Right forelimb (tissue), 1 donor: ENCODE data around the gene MTX1.
"Not testable (repeated sequence)": the region's sequence is repeated elsewhere in the genome, so short reads cannot be mapped to it uniquely, and the experiment has no call there.

ENCODE experiments used
- DNase-seq: peaks from one replicate; pipeline ENCODE4 v3.0.0-alpha.2; 2018

The MTX1 gene

DNA sequence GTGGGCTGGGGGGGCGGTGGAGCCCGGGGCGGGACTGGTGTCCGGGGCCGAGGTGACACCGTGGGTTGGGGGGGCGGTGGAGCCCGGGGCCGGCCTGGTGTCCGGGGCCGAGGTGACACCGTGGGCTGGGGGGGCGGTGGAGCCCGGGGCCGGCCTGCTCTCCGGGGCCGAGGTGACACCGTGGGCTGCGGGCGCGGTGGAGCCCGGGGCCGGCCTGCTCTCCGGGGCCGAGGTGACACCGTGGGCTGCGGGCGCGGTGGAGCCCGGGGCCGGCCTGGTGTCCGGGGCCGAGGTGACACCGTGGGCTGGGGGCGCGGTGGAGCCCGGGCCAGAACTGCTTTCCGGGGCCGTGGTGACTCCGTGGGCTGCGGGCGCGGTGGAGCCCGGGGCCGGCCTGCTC lies 18.6 kb upstream of the MTX1 start:
- not testable (repeated sequence) for DNase-seq

DNA sequence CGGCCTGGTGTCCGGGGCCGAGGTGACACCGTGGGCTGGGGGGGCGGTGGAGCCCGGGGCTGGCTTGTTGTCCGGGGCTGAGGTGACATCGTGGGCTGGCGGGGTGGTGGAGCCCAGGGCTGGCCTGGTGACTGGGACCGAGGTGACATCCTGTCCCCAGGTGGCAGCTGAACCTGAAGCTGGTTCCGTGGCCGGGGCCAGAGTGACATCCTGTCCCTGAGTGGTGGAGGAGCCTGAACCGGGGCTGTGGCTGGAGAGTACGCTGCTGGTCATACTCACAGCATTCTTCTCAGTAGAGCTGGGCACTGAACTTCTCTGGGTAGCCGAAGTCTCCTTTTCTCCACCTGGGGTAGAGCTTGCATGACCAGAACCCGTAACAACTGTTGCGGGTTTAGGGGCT lies 16.6 kb upstream of the MTX1 start:
- DNase-seq, result no peak

DNA sequence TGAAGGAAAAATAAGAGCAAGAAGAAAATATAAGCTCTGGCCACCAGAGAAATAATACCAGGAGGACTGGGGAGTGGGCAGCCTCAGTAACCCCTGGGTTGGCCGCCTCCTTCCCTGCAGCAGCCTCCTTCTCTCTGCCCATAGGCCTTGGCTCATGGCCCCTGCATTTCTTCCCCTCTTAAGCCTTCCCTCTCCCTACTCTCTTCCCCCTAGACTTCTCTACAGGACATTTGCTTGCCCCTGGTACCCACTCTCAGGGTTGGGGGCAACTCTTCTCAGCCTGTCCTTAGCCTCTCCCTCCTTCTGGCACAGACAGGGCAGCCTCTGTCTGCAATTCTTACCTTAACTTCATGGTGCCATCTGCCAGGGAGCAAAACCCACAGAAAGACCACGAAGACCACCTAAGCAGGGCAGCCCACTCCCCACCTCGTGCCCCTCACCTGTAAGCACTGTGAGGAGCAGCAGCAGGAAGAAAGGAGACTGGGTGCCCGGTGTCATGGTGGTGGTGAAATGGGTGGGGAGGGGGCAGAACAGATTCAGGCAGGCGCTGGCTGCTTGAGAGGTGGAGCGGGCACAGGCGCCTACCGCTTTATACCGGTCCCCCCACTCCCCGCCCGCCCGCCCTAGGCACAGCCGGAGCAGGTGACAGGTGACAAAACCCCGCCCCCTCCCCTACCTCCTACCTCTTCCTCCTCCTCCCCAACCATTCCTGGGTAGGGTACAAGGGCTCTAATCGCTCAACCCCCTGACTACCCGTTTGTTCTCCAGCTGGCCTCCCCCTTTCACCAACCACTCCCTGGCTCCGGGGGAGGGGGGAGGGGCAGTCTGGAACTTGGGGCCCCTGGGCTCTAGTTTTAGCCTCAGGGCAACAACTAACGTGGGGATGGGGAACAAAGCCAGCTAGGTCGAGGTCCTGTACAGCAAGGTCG lies 15.9 kb upstream of the MTX1 start:
- no peak for DNase-seq

DNA sequence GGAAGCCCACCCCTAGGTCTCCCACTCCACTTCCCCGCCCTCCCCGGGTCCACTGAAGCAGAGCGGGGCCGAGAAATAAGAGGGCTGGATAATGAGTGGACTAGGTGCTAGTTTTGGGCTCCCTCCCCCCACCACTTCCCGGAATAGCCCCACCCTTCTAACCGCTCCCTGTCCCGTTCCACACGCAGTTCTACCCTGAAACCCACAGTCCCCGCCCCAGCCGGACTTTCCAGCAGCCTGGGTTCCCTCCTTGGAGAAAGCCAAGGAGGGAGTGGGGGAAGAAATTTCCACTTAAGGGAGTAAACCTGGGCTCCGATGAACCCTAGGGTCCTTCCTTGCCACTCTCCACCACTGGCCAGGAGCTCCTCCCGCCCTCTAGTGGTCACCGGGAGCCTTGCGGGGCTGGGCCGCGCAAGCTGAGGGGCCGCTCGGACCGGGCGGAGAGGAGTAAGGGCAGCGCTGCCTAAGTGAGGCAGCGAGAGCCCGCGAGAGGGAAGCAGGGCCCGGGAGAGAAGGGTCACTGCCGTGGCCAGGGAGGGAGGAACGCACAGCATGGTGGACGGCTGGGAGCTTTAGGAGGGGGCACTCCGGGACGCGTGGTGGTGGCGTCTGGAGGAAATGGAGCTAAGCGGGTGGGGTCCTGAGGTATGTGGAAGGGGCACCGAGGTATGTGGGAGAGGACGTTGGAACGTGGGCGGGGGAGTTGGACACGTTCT lies 15.1 kb upstream of the MTX1 start:
- DNase-seq, result peak; percentile 93

DNA sequence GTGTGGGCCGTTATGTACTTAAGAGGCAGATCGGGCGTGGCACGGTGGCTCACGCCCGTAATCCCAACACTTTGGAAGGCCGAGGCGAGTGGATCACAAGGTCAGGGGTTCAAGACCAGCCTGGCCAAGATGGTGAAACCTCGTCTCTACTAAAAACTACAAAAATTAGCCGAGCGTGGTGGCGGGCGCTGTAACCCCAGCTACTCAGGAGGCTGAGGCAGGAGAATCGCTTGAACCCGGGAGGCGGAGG lies 14.6 kb upstream of the MTX1 start:
- DNase-seq, result not testable (repeated sequence)

DNA sequence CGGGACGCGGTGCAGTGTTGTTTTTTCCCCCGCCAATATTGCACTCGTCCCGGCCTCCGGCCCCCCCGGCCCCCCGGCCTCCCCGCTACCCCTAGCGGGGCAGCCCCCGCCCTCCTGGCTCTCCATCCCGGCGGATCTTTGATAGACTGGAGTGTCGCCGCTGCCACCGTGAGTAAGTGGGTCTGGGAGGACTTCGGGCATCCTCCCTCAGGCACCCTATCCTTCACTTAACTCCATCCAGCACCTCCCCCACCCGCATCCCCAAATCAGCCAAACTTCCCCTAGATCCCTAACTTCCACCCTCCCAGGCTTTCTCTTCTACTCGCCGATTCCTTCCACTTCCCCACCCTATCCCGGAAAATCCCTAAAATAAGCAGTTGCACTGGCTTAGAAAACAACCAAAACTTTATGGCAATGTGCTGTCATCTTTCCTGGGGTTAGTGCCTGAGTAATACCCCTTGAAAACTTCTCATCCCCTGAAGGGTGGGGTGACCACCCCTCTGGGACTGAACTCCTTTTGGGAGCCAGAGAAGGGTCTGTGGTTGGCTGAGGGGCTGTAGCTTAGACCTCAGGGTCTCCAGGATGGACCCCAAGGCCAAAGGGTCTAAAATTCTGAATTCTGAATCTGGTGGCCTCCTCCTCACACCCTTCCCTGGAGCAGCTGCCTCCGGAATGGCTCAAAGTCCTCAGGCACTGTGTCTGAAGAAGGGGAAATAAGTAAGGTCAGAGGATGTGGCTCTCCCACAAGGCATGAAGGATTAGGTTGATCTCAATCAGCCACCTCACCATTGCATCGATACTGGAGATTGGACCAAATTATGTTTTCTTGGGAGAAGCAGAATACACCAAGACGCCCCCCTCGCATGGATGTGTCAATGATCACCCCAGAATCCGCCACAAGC lies 13.0 kb upstream of the MTX1 start:
- no peak for DNase-seq

DNA sequence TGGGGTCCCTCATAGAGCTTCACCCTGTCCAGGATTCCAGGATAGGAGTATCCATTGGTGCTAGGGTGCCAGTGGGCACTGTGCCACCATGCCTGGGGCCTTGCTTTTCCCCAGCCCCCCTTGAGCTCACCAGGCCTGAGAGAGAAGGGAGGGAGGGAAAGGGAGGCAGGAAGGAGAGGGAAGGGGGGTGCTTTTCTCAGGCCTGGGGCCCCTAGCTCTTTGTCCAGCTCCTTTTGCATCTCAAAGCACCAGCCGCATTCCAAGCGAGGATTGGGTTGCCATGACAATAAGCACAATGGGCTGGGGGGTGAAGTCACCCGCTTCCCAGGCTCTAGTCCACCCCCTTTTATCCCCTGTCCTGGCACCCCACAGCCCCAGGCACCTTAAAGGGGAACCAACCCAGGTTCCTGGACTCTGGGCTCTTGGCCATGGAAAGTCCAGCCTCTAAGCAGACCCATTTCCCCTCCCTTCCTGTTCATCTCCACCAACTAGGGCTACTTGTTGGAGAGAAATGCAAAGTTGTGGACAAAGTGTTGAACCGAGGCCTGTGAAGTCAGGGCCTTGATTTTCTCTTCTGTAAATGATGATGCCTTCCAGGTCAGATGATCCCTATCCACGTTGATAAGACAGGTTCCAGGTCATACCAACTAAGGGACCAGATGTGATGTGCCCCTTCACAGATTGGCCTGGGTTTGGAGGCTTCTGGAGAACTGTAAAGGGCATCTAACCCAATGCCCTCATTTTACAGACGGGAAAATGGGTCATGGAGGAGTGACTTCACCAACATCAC lies 12.2 kb upstream of the MTX1 start:
- DNase-seq, result no peak

DNA sequence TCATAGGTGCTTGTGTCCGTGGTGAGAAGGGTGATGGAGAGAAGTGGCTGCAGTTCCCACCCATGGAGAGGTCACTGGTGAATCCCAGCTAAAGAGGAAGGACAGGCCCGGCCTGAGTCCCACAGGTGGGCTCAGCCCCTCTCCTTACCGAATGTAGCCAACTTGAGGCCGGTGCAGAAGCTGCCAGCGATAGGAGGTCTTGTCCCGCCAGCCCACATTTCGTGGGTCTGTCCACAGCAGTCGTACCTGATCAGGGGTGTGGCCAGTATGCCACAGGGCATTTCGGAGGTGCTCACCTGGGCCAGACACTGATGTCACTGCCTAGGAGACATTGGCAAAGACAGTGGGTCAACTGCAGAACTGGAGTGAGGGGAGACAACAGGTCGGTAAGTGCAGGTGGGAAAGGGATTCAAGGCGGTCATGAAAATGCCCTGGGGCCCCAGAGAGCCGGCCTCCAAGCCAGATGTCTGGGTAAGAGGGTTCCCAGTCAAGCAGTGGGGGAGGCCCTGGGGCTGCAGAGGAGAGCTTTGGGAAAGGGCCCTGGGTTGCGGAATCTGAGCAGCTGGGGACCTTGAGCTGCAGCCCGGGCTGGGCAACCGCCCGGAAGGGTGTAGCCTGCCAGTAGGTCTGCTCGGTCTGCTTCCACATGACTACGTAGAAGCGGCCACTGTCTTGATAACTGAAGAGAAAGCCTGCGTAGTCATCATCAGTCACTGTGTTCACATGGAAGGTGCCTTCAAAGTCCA lies 11.4 kb upstream of the MTX1 start:
- DNase-seq, result no peak

DNA sequence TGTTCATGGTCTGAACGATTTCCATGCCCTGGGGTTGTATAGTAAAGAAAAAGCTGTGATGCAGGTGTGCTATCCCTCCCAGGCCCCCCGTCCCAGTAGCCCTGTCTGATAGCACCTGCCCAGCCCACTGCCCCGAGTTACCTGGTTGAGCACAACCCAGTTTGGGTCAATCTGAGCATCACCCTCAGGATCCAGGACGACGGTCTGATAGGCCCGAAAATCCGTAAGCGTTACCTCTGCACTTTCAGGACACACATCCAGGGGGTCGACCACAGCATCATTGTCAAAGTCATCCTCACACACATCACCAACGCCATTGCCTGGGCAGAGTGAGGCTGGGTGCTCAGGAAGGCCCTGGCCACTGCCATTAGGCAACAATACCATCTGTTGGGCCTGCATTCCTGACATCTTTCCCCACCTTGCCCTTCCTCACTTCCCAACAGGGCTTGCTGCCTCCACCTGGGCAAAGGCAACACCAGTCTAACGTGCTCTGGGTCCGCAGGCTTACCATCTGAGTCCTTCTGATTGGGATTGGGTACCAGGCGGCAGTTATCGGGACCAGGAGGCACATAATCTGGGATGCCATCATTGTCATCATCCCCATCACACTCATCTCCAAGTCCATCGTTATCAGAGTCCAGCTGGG lies 10.5 kb upstream of the MTX1 start:
- no peak for DNase-seq

DNA sequence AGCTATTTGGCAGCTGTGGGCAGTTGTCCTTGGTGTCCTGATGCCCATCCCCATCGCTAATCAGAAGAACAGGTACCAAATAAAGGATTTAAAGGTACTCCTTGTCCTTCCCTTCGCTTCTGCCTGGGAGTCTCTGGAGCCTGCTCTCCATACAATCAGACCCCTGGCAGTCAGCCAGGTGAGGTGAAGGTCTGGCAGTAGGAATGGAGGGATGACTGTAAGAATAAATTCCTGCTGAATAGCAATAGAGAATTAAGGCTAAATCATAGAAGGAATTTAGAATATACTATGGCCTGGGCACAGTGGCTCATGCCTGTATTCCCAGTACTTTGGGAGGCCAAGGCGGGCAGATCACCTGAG lies 10.0 kb upstream of the MTX1 start:
- DNase-seq, result no peak

DNA sequence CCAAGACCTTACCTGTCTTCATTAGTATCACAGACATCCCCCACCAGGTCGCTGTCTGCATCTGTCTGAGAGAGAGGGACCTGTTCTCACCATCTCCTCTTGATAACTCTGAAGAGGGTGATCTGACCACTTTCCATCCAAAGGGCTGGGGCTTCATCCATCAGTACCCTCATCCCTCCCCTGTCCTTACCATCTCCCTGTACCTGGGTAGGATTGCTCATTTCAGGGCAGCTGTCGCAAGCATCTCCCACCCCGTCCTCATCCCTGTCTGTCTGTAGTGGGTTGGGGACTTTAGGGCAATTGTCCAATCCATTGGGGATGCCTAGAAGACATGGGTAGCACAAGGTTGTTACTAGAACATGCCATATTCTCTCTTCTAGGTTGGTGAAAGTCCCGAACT lies 8.7 kb upstream of the MTX1 start:
- DNase-seq, result no peak

DNA sequence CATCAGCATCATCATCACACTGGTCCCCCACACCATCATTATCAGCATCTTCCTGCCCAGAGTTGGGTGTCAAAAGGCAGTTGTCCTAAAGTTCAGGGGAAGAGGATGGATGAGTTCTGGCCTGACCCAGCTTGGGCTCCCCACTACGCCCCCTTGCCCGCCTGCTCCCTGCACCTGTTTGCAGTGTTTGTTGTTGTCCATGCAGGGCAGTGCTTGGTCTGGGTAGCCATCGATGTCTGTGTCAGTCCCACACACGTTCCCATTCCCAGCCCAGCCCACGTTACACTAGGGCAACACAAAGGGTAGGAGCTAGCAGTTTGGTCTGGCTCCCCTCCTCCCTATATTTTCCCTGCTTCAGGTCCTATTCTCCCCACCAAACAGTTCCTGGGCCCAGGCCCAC lies 7.6 kb upstream of the MTX1 start:
- no peak for DNase-seq

DNA sequence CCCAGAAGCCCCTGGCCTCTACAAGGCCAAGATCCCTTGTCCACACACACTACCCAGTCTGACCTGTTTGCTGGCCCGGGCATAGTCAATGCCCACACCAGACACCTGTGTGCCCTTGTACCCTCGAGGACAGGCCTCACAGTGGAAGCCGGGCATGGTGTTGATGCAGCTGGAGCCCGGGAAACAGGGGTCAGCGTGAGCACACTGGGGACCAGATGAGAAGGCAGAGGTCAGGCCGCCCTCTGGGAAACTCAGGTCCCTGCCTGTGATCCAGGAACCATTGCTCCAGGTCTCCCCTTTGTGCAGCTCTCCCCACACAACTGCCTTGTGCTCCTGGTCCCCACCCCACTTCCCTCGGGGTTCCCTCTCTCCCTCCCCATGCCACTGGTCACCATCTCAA lies 6.3 kb upstream of the MTX1 start:
- DNase-seq, result no peak

DNA sequence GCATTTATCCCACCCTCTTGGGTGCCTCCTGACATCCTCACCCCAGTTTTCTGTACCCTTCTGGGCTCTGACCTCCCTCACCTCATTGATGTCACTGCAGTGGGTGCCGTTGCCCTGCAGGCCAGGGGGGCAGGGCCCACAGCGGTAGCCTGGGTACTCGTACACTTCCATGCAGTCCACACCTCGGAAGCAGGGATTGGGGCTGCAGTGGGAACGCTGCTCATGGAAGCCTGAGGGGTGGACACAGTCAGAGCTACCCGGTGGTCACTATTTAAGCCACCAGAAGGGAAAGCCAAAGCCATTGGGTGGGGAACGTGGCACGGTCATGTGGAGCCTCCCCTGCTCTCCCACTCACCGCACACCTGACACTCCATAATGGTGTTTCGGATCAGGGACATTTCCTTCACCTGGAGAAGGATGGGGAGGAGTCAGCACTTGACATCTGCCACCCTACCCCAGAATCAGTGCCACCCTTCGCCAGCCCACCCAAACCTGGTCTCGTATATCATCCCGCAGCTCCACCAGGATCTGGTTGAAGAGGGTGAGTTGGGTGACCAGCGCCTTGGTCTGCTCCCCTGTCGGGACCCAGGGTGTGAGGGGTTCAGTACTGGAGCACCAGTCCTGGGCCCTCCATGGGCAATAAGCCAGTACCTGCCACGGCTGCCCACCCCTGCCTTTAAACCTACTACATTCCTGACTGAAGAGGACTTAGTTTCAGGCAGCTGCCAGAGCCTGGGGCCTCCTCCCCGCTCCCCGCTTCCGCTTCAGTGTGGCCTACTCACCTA lies 5.6 kb upstream of the MTX1 start:
- no peak for DNase-seq

DNA sequence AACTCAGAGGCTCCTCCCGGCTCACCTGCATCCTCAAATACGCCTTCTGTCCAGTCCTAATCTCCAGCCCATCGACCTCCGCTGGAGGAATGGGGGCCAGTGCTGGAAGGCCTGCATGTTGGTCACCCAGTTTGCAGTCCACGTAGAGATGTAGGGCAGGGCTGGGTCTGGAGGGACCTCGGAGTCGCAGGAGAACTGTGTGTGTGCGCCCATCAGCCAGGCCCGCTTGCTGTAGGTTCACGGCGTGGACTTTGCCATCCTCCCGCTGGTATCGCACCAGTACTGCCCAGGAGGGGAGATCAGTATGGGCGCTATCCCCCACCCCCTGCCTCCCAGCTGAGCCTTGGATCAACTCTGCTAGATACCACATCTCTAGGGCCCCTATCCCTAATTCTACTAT lies 3.5 kb upstream of the MTX1 start:
- no peak for DNase-seq

DNA sequence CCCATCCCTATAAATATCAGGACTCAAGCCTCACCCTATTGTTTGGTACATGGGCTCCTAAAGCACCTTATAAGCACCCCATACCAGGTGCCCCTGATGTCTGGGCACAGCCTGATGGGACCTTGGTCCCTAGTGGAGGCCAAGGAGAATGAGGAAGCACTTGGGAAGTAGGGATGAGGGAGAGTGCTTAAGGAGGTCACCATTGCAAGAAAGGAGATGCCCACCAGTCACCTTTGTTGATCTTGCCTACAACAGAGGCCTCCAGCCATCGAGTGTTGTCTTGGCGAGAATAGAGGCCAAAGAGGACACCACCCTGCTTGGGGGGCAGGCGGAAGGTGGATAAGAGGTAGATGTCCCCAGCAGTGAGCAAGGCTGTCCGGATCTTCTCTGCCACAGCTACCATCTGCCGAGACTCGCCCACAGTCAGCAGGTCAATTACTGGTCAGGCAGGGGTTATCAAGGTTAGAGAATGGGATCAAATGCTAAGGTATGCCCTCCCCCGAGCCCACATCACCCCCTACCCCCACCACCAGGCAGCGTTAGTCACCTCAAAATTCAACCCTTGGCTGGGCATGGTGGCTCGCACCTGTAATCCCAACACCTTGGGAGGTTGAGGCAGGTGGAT lies 2.4 kb upstream of the MTX1 start:
- no peak for DNase-seq

DNA sequence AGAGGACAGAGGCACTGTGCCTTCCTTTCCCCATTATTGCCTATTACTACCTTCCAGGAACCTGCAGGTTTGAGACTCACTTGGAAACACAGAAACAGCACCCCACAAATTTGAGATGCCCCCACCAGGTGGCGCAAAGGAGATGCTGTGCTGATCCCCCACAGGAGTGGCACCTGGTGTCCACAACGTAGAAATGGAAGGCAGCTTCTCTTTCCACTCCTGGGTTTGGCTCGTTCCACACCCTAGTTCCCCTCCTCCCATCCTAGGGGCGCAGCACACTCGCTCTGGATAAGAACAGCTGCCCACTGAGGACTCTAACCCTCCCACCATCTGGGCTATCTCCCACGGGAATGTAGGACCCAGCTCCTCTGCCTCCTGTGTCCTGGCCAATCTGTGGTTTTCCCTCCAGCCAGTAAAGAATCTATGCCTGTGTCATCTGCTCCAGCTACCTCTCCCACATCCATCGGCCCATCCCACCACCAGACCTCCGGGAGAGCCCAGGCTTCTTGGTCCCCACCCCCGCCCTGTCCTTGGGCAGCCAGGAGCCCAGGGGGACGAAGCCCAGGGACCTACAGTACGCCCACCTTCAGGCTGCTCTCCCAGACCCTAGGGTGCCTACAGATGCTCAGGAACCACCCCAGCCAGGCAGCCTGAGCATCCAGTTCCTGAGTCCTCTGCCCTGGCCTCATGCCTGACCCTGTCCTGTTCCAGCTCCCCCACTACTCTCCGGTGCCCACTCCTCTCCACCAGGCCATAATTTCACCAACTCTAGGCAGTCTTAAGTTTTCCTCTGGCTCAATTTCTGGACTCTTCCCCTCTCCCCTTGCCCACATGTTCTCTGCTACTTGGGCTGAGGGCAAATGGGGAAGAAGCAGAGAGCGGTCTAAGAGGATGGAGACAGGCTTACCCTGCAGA lies 1.3 kb upstream of the MTX1 start:
- peak; percentile 88 for DNase-seq

DNA sequence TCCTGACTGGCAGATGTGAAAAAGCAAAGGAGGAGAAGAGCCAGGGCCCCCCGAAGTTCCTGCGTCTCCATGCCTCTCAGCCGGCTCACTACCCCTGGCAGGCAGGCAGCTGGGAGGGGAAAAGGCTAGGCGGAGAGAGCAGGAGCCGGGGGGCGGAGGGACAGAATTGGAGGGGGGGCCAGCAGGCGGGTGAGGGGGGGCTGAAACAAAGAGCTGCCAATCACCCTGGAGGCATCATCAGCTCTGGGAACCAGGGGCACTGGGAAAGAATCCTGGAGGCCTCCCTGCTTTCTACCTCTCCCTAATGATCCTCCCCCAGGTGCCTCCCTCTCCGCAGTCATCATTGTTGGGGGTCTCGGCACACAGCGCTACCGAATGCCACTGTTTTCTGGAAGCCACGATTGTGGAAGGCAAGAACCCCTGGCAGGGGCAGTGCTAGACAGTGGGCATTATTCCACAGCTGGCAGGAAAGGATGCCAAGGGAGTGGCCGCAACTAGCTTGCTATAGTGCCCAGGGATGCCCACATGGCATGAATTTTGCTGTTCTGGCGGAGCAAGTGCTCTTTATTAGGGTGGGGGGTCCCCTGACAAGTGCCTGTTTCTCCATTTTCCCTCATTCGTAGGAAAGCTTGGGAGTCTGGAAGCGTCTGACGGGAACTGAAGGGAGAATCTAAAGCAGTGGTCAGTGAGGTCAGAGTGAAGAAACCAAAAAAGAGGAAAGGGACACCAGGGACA lies 522 bp upstream of the MTX1 start, which contains the start of gene THBS3:
TSS of gene THBS3 (minus strand) at position 92 of the 735 bp plus-strand sequence. CDS start at position 71, 21 bp downstream.
- peak; percentile 85 for DNase-seq
